H1 (cell line): Measurements from ENCODE around the gene ZPBP2. TPM values are rescaled to one million over a fixed set of nuclear protein-coding genes. Genes with fewer than 3 reads are reported as not detected.

Experiments used
- CTCF ChIA-PET: fragments of 300-600 bp; sonication (Branson Sonifier 250); formaldehyde crosslinking; loops from one replicate; lab custom pipeline; 2021; ENCODE audit not compliant: partially characterized antibody; lab: Charles Lee
- POLR2A ChIA-PET: fragments of 300-600 bp; sonication (Branson Sonifier 250); formaldehyde crosslinking; loops from one replicate; lab custom pipeline; 2021; ENCODE audit warnings: inconsistent platforms; ENCODE audit not compliant: partially characterized antibody; lab: Charles Lee
- DNase-seq, 2 experiments: peaks; one replicate each; pipeline versions ENCODE4 v3.0.0 to v3.0.0-alpha.2; 2010 to 2022; ENCODE audit warnings: low spot score in 2 of 2, low read depth in 1 of 2, mixed read lengths in 1 of 2
- FAIRE-seq: peaks from 2 replicates; lab custom pipeline; 2011; peaks lifted over from hg19 to GRCh38; lab: Jason Lieb, UNC
- H2AFZ ChIP-seq: 2 replicates; pipeline ENCODE4 v1.8.1; 2012; ENCODE audit warnings: low read length, inconsistent platforms
- H2AK5ac ChIP-seq: 2 replicates; pipeline ENCODE4 v1.6.1; 2013; ENCODE audit warnings: low read depth, low read length
- H2BK120ac ChIP-seq: replicated peaks from 2 replicates; pipeline ENCODE3; 2013; ENCODE audit warnings: low read depth, low read length, inconsistent platforms
- H2BK12ac ChIP-seq: 2 replicates; pipeline ENCODE4 v1.6.1; 2013; ENCODE audit warnings: low read depth, low read length
- H2BK15ac ChIP-seq: 2 replicates; pipeline ENCODE4 v1.6.1; 2013; ENCODE audit warnings: low read length
- H2BK20ac ChIP-seq: 2 replicates; pipeline ENCODE4 v1.6.1; 2013; ENCODE audit warnings: low read length
- H2BK5ac ChIP-seq: 2 replicates; pipeline ENCODE4 v1.6.1; 2013; ENCODE audit warnings: low read depth, low read length
- H3K14ac ChIP-seq: 2 replicates; pipeline ENCODE4 v1.6.1; 2013; ENCODE audit warnings: inconsistent platforms; ENCODE audit not compliant: insufficient read length
- H3K18ac ChIP-seq: 2 replicates; pipeline ENCODE4 v1.6.1; 2013; ENCODE audit warnings: low read length; ENCODE audit errors: extremely low read depth
- H3K23ac ChIP-seq: 2 replicates; pipeline ENCODE4 v1.6.1; 2013; ENCODE audit warnings: inconsistent platforms; ENCODE audit not compliant: insufficient read length
- H3K23me2 ChIP-seq: 2 replicates; pipeline ENCODE4 v1.6.1; 2013; ENCODE audit warnings: low read depth, low read length
- H3K27ac ChIP-seq: 2 replicates; pipeline ENCODE4 v1.6.1; 2011; ENCODE audit warnings: low read depth, low read length, inconsistent platforms
- H3K27me3 ChIP-seq, 4 experiments: replicated peaks in 1 of 4; 1 replicate in 1 of 4; 2 replicates in 3 of 4; pipeline versions ENCODE4 v1.6.1 to v1.8.1; 2011 to 2013; ENCODE audit warnings: low read length in 3 of 4, mild to moderate bottlenecking in 3 of 4, inconsistent platforms in 2 of 4, mixed read lengths in 2 of 4, moderate library complexity in 1 of 4; ENCODE audit not compliant: control insufficient read depth in 3 of 4, insufficient read depth in 3 of 4; ENCODE audit errors: extremely low read depth in 1 of 4
- H3K36me3 ChIP-seq, 4 experiments: 2 replicates each; pipeline versions ENCODE4 v1.6.1 to v1.8.1; 2011 to 2013; ENCODE audit warnings: mild to moderate bottlenecking in 4 of 4, low read length in 3 of 4, moderate library complexity in 2 of 4, control low read depth in 1 of 4, inconsistent platforms in 1 of 4; ENCODE audit not compliant: insufficient read depth in 4 of 4, control insufficient read depth in 2 of 4
- H3K4ac ChIP-seq: replicated peaks from 2 replicates; pipeline ENCODE3; 2013; ENCODE audit warnings: low read length, low read depth, mixed read lengths, inconsistent platforms; ENCODE audit not compliant: insufficient read length
- H3K4me1 ChIP-seq, 4 experiments: replicated peaks in 1 of 4; 1 replicate in 1 of 4; 2 replicates in 3 of 4; pipeline versions ENCODE4 v1.6.1 to v1.8.1; 2011 to 2013; ENCODE audit warnings: low read length in 3 of 4, inconsistent platforms in 2 of 4, mixed read lengths in 1 of 4; ENCODE audit not compliant: insufficient read depth in 4 of 4, control insufficient read depth in 3 of 4
- H3K4me2 ChIP-seq, 2 experiments: 2 replicates each; pipeline versions ENCODE4 v1.6.1 to v1.8.1; 2011 to 2013; ENCODE audit warnings: low read depth in 2 of 2, low read length in 2 of 2, control low read depth in 1 of 2, inconsistent platforms in 1 of 2, mild to moderate bottlenecking in 1 of 2; ENCODE audit not compliant: insufficient read depth in 1 of 2
- H3K4me3 ChIP-seq, 4 experiments: fragments of 200-600, 300-600 bp in 1 of 4; sonication (generic), shearing (Covaris generic), sonication (Bioruptor Twin) in 1 of 4; 2 replicates each; pipeline versions ENCODE4 v1.5.1 to v1.8.1; 2011 to 2016; ENCODE audit warnings: low read length in 4 of 4, low read depth in 3 of 4, control low read depth in 2 of 4, inconsistent platforms in 2 of 4, mild to moderate bottlenecking in 2 of 4, mixed read lengths in 1 of 4, moderate library complexity in 1 of 4; ENCODE audit not compliant: insufficient read depth in 2 of 4; ENCODE audit errors: extremely low read depth in 1 of 4
- H3K56ac ChIP-seq: replicated peaks from 2 replicates; pipeline ENCODE3; 2013; ENCODE audit warnings: low read depth, mild to moderate bottlenecking, mixed read lengths, low read length, inconsistent platforms; ENCODE audit not compliant: insufficient read length
- H3K79me1 ChIP-seq: 2 replicates; pipeline ENCODE4 v1.6.1; 2013; ENCODE audit warnings: low read depth, low read length, control low read depth
- H3K79me2 ChIP-seq, 2 experiments: 2 replicates each; pipeline versions ENCODE4 v1.6.1 to v1.8.1; 2012 to 2013; ENCODE audit warnings: low read length in 2 of 2, mild to moderate bottlenecking in 2 of 2, inconsistent platforms in 1 of 2; ENCODE audit not compliant: insufficient read depth in 2 of 2, control insufficient read depth in 1 of 2
- H3K9ac ChIP-seq, 4 experiments: replicated peaks in 1 of 4; 1 replicate in 1 of 4; 2 replicates in 3 of 4; pipeline versions ENCODE4 v1.6.1 to v1.8.1; 2011 to 2013; ENCODE audit warnings: low read depth in 3 of 4, low read length in 3 of 4, control low read depth in 2 of 4, mild to moderate bottlenecking in 2 of 4, moderate library complexity in 2 of 4, inconsistent platforms in 1 of 4; ENCODE audit errors: extremely low read depth in 1 of 4
- H3K9me3 ChIP-seq, 2 experiments: 2 replicates each; pipeline versions ENCODE4 v1.6.1 to v1.8.1; 2012 to 2013; ENCODE audit warnings: mild to moderate bottlenecking in 2 of 2, moderate library complexity in 2 of 2, control low read depth in 1 of 2, inconsistent platforms in 1 of 2, low read depth in 1 of 2, low read length in 1 of 2, mixed read lengths in 1 of 2; ENCODE audit not compliant: insufficient read depth in 2 of 2
- H4K20me1 ChIP-seq, 2 experiments: replicated peaks in 1 of 2; 2 replicates each; pipeline versions ENCODE3 to v1.8.1; 2011 to 2013; ENCODE audit warnings: inconsistent platforms in 2 of 2, low read length in 2 of 2, mild to moderate bottlenecking in 1 of 2; ENCODE audit not compliant: insufficient read depth in 2 of 2, control insufficient read depth in 1 of 2
- H4K5ac ChIP-seq: 2 replicates; pipeline ENCODE4 v1.6.1; 2013; ENCODE audit warnings: low read length, low read depth, mixed read lengths, inconsistent platforms; ENCODE audit not compliant: insufficient read length
- H4K8ac ChIP-seq: 2 replicates; pipeline ENCODE4 v1.8.0; 2013; ENCODE audit warnings: mild to moderate bottlenecking, moderate library complexity, low read length, inconsistent platforms; ENCODE audit not compliant: insufficient read depth; ENCODE audit errors: extremely low read depth
- H4K91ac ChIP-seq: replicated peaks from 2 replicates; pipeline ENCODE3; 2013; ENCODE audit warnings: low read length, mixed read lengths, inconsistent platforms; ENCODE audit not compliant: insufficient read length
- BACH1 ChIP-seq: IDR thresholded peaks from 2 replicates; pipeline ENCODE4 v1.6.1; 2012; ENCODE audit warnings: low read length, improper control_type of control experiment
- CHD2 ChIP-seq: IDR thresholded peaks from 2 replicates; pipeline ENCODE4 v1.6.1; 2012; ENCODE audit warnings: low read length, improper control_type of control experiment
- JUND ChIP-seq: IDR thresholded peaks from 2 replicates; pipeline ENCODE4 v1.6.1; 2011; ENCODE audit warnings: mild to moderate bottlenecking, improper control_type of control experiment, low read length
- KDM5A ChIP-seq: fragments of 200-600 bp; IDR thresholded peaks from 2 replicates; pipeline ENCODE4 v1.7.1; 2012; ENCODE audit warnings: mild to moderate bottlenecking, low read length, inconsistent platforms, mixed read lengths
- POLR2AphosphoS5 ChIP-seq: IDR thresholded peaks from 2 replicates; pipeline ENCODE4 v1.6.1; 2011; ENCODE audit warnings: low read depth, low read length
- POU5F1 ChIP-seq: IDR thresholded peaks from 2 replicates; pipeline ENCODE4 v1.6.1; 2011; ENCODE audit warnings: low read depth, mild to moderate bottlenecking, low read length, moderate library complexity
- RAD21 ChIP-seq, 2 experiments: IDR thresholded peaks in 1 of 2; conservative IDR thresholded peaks in 1 of 2; 2 replicates each; pipeline ENCODE4 v1.6.1; 2011; ENCODE audit warnings: low read depth in 2 of 2, low read length in 2 of 2, improper control_type of control experiment in 1 of 2, inconsistent platforms in 1 of 2, mild to moderate bottlenecking in 1 of 2, moderate library complexity in 1 of 2
- SAP30 ChIP-seq: fragments of 300-600 bp; sonication (generic); IDR thresholded peaks from 2 replicates; pipeline ENCODE4 v1.7.1; 2012; ENCODE audit warnings: low read length, moderate library complexity, mild to moderate bottlenecking, inconsistent platforms; ENCODE audit not compliant: insufficient read depth, insufficient replicate concordance
- SP1 ChIP-seq: IDR thresholded peaks from 2 replicates; pipeline ENCODE4 v1.6.1; 2011; ENCODE audit warnings: low read depth, low read length
- TAF1 ChIP-seq: IDR thresholded peaks from 2 replicates; pipeline ENCODE4 v1.6.1; 2011; ENCODE audit warnings: mild to moderate bottlenecking, low read depth, low read length
- WGBS, 2 experiments: shearing (Covaris generic) in 1 of 2; methylation state at CpG; one replicate each; pipeline versions ENCODE4 v1.1.6 to v1.1.7; 2013 to 2015; ENCODE audit warnings: low lambda C conversion rate in 2 of 2, mixed read lengths in 2 of 2, inconsistent platforms in 1 of 2, low coverage in 1 of 2, missing lambda C conversion rate in 1 of 2; ENCODE audit not compliant: insufficient replicate concordance in 2 of 2, insufficient coverage in 1 of 2, insufficient read length in 1 of 2; ENCODE audit errors: extremely low coverage in 1 of 2, missing lambda C conversion rate in 1 of 2; 5-methylcytosine and 5-hydroxymethylcytosine counted together
- polyA plus RNA-seq, 7 experiments: library from polyadenylated mRNA; depleted of rRNA in 3 of 7; stranded (reverse) in 5 of 7; unstranded in 2 of 7; fragments of >200 nt in 5 of 7; fragments of 200-250 nt in 2 of 7; gene quantifications; 1 replicate in 5 of 7; 2 replicates in 1 of 7; 4 replicates in 1 of 7; pipeline versions ENCODE4 v1.2.1 to v1.2.3, GENCODE V29; 2011 to 2013; ENCODE audit warnings: missing spikeins in 2 of 7, mixed read lengths in 2 of 7
- total RNA-seq: library from RNA; stranded (reverse); fragmentation: NEBNext Ultra II Directional; extraction: Animal tissue kit (Norgen Biotek cat#: 25700); gene quantifications from 2 replicates; pipeline ENCODE4 v1.2.1, GENCODE V29; 2021
- TF ChIP-seq, protein P1 (sequence below), 3 experiments: IDR thresholded peaks; 1 replicate in 2 of 3; 2 replicates in 1 of 3; pipeline versions ENCODE4 v1.5.1 to v1.6.1; 2011; ENCODE audit warnings: low read length in 3 of 3, mild to moderate bottlenecking in 3 of 3, inconsistent platforms in 2 of 3, low read depth in 1 of 3, moderate library complexity in 1 of 3; ENCODE audit not compliant: insufficient read depth in 1 of 3; ENCODE audit errors: control extremely low read depth in 1 of 3
- TF ChIP-seq, protein P2 (sequence below): IDR thresholded peaks from 2 replicates; pipeline ENCODE4 v1.6.1; 2011; ENCODE audit warnings: low read depth, mild to moderate bottlenecking, low read length; ENCODE audit not compliant: insufficient read depth

The ZPBP2 gene
- total and polyA plus RNA-seq, 2 of the 8 experiments (the other 6 are each of a cell fraction or from before 2014, with no cell fraction given) = not detected

DNA sequence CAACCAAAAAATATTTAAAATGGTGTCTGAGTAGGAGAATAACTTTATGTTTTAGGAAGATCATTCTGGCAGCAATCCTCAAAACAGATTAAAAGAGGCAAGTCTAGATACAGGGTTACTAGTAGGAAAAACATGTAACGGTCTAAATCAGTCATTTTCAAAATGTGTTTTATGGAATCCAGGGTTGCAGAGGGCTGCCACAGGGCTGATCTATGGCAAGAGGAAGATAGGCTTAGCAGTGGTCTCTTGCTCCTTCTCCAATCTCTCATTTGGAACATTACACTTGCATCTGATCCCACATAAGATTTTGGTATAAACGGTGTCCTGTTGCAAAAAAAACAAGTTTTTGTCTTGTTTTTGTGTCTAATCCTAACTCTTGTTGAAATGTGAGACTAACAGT is 13.1 kb upstream of the ZPBP2 start:
- no peak overlapping the region for H3K23ac ChIP-seq
- no peak overlapping the region for H3K14ac ChIP-seq
- no peak overlapping the region for H3K9ac ChIP-seq
- H3K27ac ChIP-seq = no peak overlapping the region
- no peaks in the 10 kb centered on the region for H3K79me1 ChIP-seq
- DNase-seq (no peak), FAIRE-seq (no peak)
- H3K36me3 ChIP-seq = no peaks in the 10 kb centered on the region
- ChIA-PET POLR2A (no interaction called here), CTCF (interaction anchor here (1.2 kb wide), 1 partner anchor 20 kb away, joined by 5 read pairs; no protein-coding TSS in a partner anchor)
- no peak overlapping the region for H2BK20ac ChIP-seq
- no peaks in the 10 kb centered on the region for H3K27me3 ChIP-seq
- no peaks in the 10 kb centered on the region for H4K20me1 ChIP-seq
- no peak overlapping the region for H4K91ac ChIP-seq
- H2BK15ac ChIP-seq = no peak overlapping the region
- no peak overlapping the region for H3K4me2 ChIP-seq
- no peak overlapping the region for H4K5ac ChIP-seq
- no peak overlapping the region for H3K4ac ChIP-seq
- WGBS, 2 experiments = 83% methylated on average over 2 of the region's 2 CpGs; no CpG with 5 or more reads in 1 of the 2 experiments
- no peak overlapping the region for H2AK5ac ChIP-seq
- H3K56ac ChIP-seq = no peak overlapping the region
- H3K79me2 ChIP-seq = no peaks in the 10 kb centered on the region
- no peak overlapping the region for H4K8ac ChIP-seq
- no peaks in the 10 kb centered on the region for H3K23me2 ChIP-seq
- no peak overlapping the region for H3K18ac ChIP-seq
- no peak overlapping the region for H3K4me3 ChIP-seq
- H2BK120ac ChIP-seq = no peak overlapping the region
- no peak overlapping the region for H2BK12ac ChIP-seq
- 0 out of 2 replicates have a peak overlapping the region, but pooled peaks have one; percentile 3 for H2AFZ ChIP-seq
- H3K4me1 ChIP-seq = no peaks in the 10 kb centered on the region
- H3K9me3 ChIP-seq = no peaks in the 10 kb centered on the region
- no peak overlapping the region for H2BK5ac ChIP-seq
- TF ChIP-seq JUND (no peak), TAF1 (no peak), CHD2 (no peak), POU5F1 (no peak), SAP30 (no peak), SP1 (no peak), POLR2AphosphoS5 (no peak), RAD21 (IDR thresholded peaks at IDR 0.05 in 1 of 2, conservative IDR thresholded peaks at IDR 0.05 in 1 of 2; ENCODE audit: low read depth in 2 of 2, low read length in 2 of 2) (no peak), BACH1 (no peak), KDM5A (no peak)
- TF ChIP-seq, protein P1, sequence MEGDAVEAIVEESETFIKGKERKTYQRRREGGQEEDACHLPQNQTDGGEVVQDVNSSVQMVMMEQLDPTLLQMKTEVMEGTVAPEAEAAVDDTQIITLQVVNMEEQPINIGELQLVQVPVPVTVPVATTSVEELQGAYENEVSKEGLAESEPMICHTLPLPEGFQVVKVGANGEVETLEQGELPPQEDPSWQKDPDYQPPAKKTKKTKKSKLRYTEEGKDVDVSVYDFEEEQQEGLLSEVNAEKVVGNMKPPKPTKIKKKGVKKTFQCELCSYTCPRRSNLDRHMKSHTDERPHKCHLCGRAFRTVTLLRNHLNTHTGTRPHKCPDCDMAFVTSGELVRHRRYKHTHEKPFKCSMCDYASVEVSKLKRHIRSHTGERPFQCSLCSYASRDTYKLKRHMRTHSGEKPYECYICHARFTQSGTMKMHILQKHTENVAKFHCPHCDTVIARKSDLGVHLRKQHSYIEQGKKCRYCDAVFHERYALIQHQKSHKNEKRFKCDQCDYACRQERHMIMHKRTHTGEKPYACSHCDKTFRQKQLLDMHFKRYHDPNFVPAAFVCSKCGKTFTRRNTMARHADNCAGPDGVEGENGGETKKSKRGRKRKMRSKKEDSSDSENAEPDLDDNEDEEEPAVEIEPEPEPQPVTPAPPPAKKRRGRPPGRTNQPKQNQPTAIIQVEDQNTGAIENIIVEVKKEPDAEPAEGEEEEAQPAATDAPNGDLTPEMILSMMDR (IDR thresholded peaks at IDR 0.05; ENCODE audit: control extremely low read depth in 1 of 3, insufficient read depth in 1 of 3, low read depth in 1 of 3, low read length in 3 of 3) = no peak
- TF ChIP-seq, protein P2, sequence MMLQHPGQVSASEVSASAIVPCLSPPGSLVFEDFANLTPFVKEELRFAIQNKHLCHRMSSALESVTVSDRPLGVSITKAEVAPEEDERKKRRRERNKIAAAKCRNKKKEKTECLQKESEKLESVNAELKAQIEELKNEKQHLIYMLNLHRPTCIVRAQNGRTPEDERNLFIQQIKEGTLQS = no peak
